ENCODE data around the gene ZACN.
"Not testable (repeated sequence)": the region's sequence is repeated elsewhere in the genome, so short reads cannot be mapped to it uniquely, and the experiment has no call there.

ZACN gene

DNA sequence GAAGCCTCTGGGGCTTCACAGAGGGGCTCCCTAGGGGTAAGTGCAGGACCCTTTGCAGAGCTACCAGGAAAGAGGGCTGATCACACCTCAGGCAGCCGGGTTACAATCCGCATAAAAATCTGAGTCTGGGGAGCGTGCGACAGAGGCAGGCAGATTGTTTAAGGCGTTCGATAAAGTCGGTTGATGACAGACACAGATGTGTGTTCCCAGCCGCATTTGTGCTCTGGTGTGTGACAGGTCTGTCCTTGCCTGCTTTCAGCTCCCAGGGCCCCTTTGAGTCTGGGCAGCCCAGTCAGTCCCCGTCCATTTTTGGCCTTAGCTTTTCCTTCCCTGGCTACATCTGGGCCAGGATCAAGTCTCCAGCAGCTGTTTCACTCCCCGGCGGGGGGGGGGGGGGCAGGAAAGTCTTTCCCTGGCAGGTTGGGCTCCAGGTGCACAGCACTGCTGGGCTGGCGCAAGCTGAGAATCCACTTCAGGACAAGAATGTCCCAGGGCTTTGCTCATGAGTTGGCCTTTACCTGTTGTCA, 1.3 kb upstream of the ZACN start:
- H3K4me1 ChIP-seq (ENCODE audit: control insufficient read depth, low read length): peaks cover 4% of the 10 kb centered on the region; the same call in 1 of the 2 replicates
- no peak overlapping the region for H3K4me3 ChIP-seq (ENCODE audit: low read length)

DNA sequence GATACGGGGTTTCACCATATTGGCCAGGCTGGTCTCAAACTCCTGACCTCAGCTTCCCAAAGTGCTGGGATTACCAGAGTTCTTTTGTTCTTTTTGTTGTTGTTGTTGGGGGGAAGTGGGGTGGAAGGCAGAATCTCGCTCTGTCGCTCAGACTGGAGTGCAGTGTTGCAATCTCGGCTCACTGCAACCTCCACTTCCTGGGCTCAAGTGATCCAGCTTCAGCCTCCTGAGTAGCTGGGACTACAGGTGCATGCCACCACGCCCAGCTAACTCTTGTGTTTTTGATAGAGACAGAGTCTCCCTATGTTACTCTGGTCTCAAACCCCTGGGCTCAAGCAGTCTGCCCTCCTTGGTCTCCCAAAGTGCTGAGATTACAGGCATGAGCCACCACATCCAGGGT, 612 bp upstream of the ZACN start:
- not testable (repeated sequence) for H3K9me3 ChIP-seq (ENCODE audit: control insufficient read depth, insufficient read depth, low read length); H4K20me1 ChIP-seq (ENCODE audit: control insufficient read depth, insufficient read depth, low read depth, low read length); H3K4me1 ChIP-seq (ENCODE audit: control insufficient read depth, low read length); H3K4me3 ChIP-seq (ENCODE audit: low read length); H3K36me3 ChIP-seq (ENCODE audit: control insufficient read depth, low read length); H3K27ac ChIP-seq (ENCODE audit: low read depth, low read length); H3K9me2 ChIP-seq (replicated peaks; ENCODE audit: control insufficient read depth, low read length); H3K79me2 ChIP-seq (ENCODE audit: control insufficient read depth, low read length); H3F3A ChIP-seq (ENCODE audit: control insufficient read depth, insufficient read depth); H3K4me2 ChIP-seq (ENCODE audit: low read length)
- H3K27me3 ChIP-seq (ENCODE audit: control insufficient read depth, low read length): peaks cover 24% of the 10 kb centered on the region

More for the DNA sequence above, 1.3 kb upstream of the ZACN start:
- Histone ChIP-seq H3K9me2 (replicated peaks; ENCODE audit: control insufficient read depth, low read length) (no peaks in the 10 kb centered on the region), H3F3A (ENCODE audit: control insufficient read depth, insufficient read depth) (no peaks in the 10 kb centered on the region), H3K27ac (ENCODE audit: low read depth, low read length) (no peak overlapping the region), H3K79me2 (ENCODE audit: control insufficient read depth, low read length) (peaks cover 5% of the 10 kb centered on the region), H4K20me1 (ENCODE audit: control insufficient read depth, insufficient read depth, low read depth, low read length) (no peaks in the 10 kb centered on the region), H3K9me3 (ENCODE audit: control insufficient read depth, insufficient read depth, low read length) (no peaks in the 10 kb centered on the region), H3K4me2 (ENCODE audit: low read length) (no peak overlapping the region), H3K27me3 (ENCODE audit: control insufficient read depth, low read length) (peaks cover 24% of the 10 kb centered on the region), H3K36me3 (ENCODE audit: control insufficient read depth, low read length) (no peaks in the 10 kb centered on the region)
- TF ChIP-seq EZH2phosphoT487 (IDR thresholded peaks at IDR 0.05; ENCODE audit: borderline replicate concordance, low read length): no peak
- TF ChIP-seq, protein P1, sequence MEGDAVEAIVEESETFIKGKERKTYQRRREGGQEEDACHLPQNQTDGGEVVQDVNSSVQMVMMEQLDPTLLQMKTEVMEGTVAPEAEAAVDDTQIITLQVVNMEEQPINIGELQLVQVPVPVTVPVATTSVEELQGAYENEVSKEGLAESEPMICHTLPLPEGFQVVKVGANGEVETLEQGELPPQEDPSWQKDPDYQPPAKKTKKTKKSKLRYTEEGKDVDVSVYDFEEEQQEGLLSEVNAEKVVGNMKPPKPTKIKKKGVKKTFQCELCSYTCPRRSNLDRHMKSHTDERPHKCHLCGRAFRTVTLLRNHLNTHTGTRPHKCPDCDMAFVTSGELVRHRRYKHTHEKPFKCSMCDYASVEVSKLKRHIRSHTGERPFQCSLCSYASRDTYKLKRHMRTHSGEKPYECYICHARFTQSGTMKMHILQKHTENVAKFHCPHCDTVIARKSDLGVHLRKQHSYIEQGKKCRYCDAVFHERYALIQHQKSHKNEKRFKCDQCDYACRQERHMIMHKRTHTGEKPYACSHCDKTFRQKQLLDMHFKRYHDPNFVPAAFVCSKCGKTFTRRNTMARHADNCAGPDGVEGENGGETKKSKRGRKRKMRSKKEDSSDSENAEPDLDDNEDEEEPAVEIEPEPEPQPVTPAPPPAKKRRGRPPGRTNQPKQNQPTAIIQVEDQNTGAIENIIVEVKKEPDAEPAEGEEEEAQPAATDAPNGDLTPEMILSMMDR (IDR thresholded peaks at IDR 0.05; ENCODE audit: low read depth, low read length, poor library complexity, severe bottlenecking): no peak

DNA sequence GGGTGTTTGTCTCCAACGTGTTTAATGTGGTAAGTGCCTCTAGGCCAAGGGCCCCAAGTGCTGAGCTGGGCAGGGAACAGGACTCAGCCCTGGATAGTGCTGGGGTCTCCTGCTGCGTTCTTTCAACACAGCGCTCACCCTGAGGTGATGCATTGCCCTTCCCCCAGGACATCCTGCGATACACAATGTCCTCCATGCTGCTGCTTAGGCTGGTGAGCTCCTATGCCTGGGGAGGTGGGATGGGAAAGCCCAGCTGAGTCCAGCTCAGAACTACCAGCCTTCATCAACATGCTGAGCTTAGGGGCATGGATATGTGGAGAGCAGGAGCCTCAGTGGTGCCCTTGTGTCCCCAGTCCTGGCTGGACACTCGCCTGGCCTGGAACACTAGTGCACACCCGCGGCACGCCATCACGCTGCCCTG, 563 bp downstream of the ZACN start:
- Histone ChIP-seq H3K36me3 (ENCODE audit: control insufficient read depth, low read length) (peaks cover 8% of the 10 kb centered on the region), H3K79me2 (ENCODE audit: control insufficient read depth, low read length) (no peaks in the 10 kb centered on the region), H3K4me2 (ENCODE audit: low read length) (no peak overlapping the region), H3K27ac (ENCODE audit: low read depth, low read length) (no peak overlapping the region), H3K9me2 (replicated peaks; ENCODE audit: control insufficient read depth, low read length) (no peaks in the 10 kb centered on the region), H3K27me3 (ENCODE audit: control insufficient read depth, low read length) (peaks cover 24% of the 10 kb centered on the region), H3K4me1 (ENCODE audit: control insufficient read depth, low read length) (no peaks in the 10 kb centered on the region), H3K9me3 (ENCODE audit: control insufficient read depth, insufficient read depth, low read length) (no peaks in the 10 kb centered on the region), H3F3A (ENCODE audit: control insufficient read depth, insufficient read depth) (no peaks in the 10 kb centered on the region), H3K4me3 (ENCODE audit: low read length) (no peak overlapping the region), H4K20me1 (ENCODE audit: control insufficient read depth, insufficient read depth, low read depth, low read length) (no peaks in the 10 kb centered on the region)
- TF ChIP-seq, protein P1 (IDR thresholded peaks at IDR 0.05; ENCODE audit: low read depth, low read length, poor library complexity, severe bottlenecking): no peak
- TF ChIP-seq EZH2phosphoT487 (IDR thresholded peaks at IDR 0.05; ENCODE audit: borderline replicate concordance, low read length): no peak

DNA sequence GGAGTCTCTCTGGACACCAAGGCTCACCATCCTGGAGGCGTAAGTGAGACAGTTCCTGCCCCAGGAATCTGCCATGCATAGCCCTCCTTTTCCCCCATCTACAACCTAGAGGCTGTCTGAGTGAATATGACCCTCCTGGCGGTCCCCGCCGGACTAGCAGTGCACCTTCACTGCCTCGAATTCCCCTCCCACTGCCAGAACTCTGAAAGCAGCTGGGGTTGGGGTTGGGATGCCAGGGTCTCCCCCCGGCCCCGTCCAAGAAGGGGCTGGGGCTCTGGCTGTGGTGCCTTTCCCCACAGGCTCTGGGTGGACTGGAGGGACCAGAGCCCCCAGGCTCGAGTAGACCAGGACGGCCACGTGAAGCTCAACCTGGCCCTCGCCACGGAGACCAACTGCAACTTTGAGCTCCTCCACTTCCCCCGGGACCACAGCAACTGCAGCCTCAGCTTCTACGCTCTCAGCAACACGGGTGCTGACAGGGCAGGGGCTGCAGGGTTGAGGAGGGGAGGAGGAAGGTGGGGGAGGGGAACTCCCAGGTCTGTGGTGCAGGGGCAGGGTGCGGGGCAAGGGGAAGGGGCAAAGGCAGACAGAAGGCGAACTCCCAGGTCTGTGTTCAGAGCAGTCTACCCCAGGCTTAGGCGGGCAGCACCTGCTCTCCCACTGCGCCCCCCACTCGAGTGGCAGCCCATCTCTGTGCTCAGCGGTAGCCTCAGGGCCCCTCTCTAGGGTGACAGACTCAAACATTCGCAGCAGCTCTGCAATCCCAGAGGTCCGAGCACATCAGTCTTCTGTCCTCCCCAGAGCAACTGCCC, 1.2 kb downstream of the ZACN start:
- Histone ChIP-seq H3K36me3 (ENCODE audit: control insufficient read depth, low read length) (peaks cover 14% of the 10 kb centered on the region), H3K27ac (ENCODE audit: low read depth, low read length) (no peak overlapping the region), H3K9me3 (ENCODE audit: control insufficient read depth, insufficient read depth, low read length) (no peaks in the 10 kb centered on the region), H3K9me2 (replicated peaks; ENCODE audit: control insufficient read depth, low read length) (no peaks in the 10 kb centered on the region), H3F3A (ENCODE audit: control insufficient read depth, insufficient read depth) (no peaks in the 10 kb centered on the region), H3K4me2 (ENCODE audit: low read length) (no peak overlapping the region), H3K79me2 (ENCODE audit: control insufficient read depth, low read length) (no peaks in the 10 kb centered on the region), H4K20me1 (ENCODE audit: control insufficient read depth, insufficient read depth, low read depth, low read length) (no peaks in the 10 kb centered on the region), H3K27me3 (ENCODE audit: control insufficient read depth, low read length) (peaks cover 24% of the 10 kb centered on the region), H3K4me1 (ENCODE audit: control insufficient read depth, low read length) (no peaks in the 10 kb centered on the region), H3K4me3 (ENCODE audit: low read length) (no peak overlapping the region)
- TF ChIP-seq EZH2phosphoT487 (IDR thresholded peaks at IDR 0.05; ENCODE audit: borderline replicate concordance, low read length): no peak
- TF ChIP-seq, protein P1 (IDR thresholded peaks at IDR 0.05; ENCODE audit: low read depth, low read length, poor library complexity, severe bottlenecking): no peak

Measured in DOHH2 (cell line).